GM21737 (cell line): ENCODE measurements around the gene ACSF2.
"Not testable (repeated sequence)": the region's sequence is repeated elsewhere in the genome, so short reads cannot be mapped to it uniquely, and the experiment has no call there.

Experiments
- ATAC-seq: cut with Tn5 transposase; IDR thresholded peaks from one replicate; pipeline ENCODE4 v1.9.1; 2021; ENCODE audit warnings: mild to moderate bottlenecking, moderate library complexity; ENCODE audit not compliant: unreplicated experiment

ACSF2 gene

GRCh38 chr17:50407921-50408320 lies 18.1 kb upstream of the ACSF2 start:
- ATAC-seq: no peak

- ATAC-seq: no peak
These were observed 13.8 kb upstream of the ACSF2 start for GRCh38 chr17:50412188-50412732.

GRCh38 chr17:50414808-50415207 lies 11.2 kb upstream of the ACSF2 start:
- ATAC-seq: no peak

GRCh38 chr17:50419577-50419976 lies 6.4 kb upstream of the ACSF2 start:
- not testable (repeated sequence) for ATAC-seq

- ATAC-seq: no peak
These were observed 5.5 kb upstream of the ACSF2 start for GRCh38 chr17:50420419-50421112.

GRCh38 chr17:50421308-50422051 lies 4.5 kb upstream of the ACSF2 start:
- ATAC-seq: no peak

- ATAC-seq: no peak
These were observed 3.3 kb upstream of the ACSF2 start for GRCh38 chr17:50422738-50423137.

GRCh38 chr17:50423553-50424159 lies 2.4 kb upstream of the ACSF2 start:
- ATAC-seq: no peak

- no peak for ATAC-seq
These were observed 1.6 kb upstream of the ACSF2 start for GRCh38 chr17:50424246-50424995.

- no peak for ATAC-seq
These were observed 879 bp upstream of the ACSF2 start for GRCh38 chr17:50424996-50425681.

- no peak for ATAC-seq
These were observed 409 bp downstream of the ACSF2 start for GRCh38 chr17:50426472-50426782.

GRCh38 chr17:50426814-50427787 lies 1.1 kb downstream of the ACSF2 start:
- no peak for ATAC-seq

GRCh38 chr17:50428126-50428525 lies 2.1 kb downstream of the ACSF2 start:
- not testable (repeated sequence) for ATAC-seq

GRCh38 chr17:50428831-50429424 lies 2.9 kb downstream of the ACSF2 start:
- no peak for ATAC-seq

GRCh38 chr17:50429793-50430192 lies 3.8 kb downstream of the ACSF2 start:
- no peak for ATAC-seq

GRCh38 chr17:50430821-50431618 lies 5.0 kb downstream of the ACSF2 start:
- no peak for ATAC-seq

GRCh38 chr17:50432125-50432762 lies 6.2 kb downstream of the ACSF2 start:
- ATAC-seq: no peak

GRCh38 chr17:50437409-50437808 lies 11.4 kb downstream of the ACSF2 start:
- no peak for ATAC-seq
